Measurements from ENCODE around the gene THEMIS2. TPM values are rescaled to one million over a fixed set of nuclear protein-coding genes. Genes with fewer than 3 reads are reported as not detected.
"Not testable (repeated sequence)": the region's sequence is repeated elsewhere in the genome, so short reads cannot be mapped to it uniquely, and the experiment has no call there.

THEMIS2 gene
- 56.4 and 61.6 TPM in 2 replicates for total RNA-seq

DNA sequence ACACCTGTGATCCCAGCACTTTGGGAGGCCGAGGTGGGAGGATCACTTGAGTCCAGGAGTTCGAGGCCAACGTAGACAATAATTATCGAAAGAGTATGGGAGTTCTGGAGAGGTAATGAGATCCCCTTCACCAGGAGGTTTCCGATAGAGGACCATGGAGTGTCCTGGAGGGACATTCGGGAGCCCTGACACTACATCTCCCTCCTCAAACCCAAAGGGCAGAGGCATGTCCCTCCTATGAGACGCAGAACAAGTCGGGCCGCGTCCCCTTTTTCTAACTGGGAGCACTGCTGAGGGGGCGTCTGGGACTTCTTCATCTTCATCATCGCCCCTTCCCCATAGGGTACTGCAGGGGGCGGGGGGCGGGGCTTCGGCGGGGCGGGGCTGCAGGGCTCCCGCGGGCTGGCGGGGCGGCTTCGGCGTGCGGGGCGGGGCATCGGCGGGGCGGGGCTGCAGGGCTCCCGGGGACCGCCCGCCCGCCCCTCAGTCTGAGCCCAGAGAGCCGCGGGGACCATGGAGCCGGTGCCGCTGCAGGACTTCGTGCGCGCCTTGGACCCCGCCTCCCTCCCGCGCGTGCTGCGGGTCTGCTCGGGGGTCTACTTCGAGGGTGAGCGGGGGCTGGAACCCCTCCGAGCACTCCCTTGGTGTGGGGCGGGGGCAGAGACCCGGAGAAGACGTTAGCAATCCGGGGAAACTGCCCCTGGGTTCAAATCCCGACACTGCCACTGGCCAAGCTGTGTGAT, at the start of gene THEMIS2:
TSS of gene THEMIS2 (plus strand) at position 486 of the 743 bp plus-strand sequence. CDS start at position 514, 28 bp downstream.
- intact Hi-C loops (cut with micrococcal nuclease), result loop anchor here (1.0 to 2.0 kb wide), 2 partner anchors 15 to 216 kb away; partner anchors contain the start of gene EYA3

DNA sequence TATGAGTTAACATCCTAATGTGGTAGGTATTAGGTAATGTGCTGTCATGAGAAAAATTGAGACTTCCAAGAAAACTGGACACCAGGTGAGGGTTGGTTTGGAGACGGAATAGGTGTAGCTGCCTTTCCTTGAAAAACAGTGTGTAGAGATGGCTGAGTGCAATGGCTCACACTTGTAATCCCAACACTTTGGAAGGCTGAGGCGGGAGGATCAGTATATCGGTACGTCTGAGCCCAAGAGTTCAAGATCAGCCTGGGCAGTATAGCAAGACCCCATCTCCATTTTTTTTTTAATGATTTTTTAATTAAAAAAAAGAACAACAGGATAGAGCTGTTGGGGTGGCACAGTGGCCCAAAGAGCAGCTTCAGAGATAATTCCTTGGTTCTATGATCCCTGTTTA, 48.6 kb upstream of the THEMIS2 start:
- intact Hi-C loops (cut with micrococcal nuclease), result no loop called here

DNA sequence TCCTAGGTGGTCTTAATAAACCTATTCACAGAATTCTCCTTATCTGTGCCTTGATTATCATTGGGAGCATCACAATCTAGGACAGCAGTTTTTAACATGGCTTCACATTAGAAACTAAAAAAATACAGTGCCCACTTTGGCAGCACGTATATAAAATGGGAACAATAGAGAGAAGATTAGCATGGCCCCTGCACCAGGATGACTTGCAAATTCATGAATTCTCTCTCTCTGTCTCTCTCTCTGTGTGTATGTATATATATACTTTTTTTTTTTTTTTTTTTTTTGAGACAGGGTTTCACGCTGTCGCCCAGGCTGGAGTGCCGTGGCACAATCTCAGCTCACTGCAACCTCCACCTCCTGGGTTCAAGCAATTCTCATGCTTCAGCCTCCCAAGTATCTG, 47.9 kb upstream of the THEMIS2 start:
- intact Hi-C loops (cut with micrococcal nuclease), result no loop called here

DNA sequence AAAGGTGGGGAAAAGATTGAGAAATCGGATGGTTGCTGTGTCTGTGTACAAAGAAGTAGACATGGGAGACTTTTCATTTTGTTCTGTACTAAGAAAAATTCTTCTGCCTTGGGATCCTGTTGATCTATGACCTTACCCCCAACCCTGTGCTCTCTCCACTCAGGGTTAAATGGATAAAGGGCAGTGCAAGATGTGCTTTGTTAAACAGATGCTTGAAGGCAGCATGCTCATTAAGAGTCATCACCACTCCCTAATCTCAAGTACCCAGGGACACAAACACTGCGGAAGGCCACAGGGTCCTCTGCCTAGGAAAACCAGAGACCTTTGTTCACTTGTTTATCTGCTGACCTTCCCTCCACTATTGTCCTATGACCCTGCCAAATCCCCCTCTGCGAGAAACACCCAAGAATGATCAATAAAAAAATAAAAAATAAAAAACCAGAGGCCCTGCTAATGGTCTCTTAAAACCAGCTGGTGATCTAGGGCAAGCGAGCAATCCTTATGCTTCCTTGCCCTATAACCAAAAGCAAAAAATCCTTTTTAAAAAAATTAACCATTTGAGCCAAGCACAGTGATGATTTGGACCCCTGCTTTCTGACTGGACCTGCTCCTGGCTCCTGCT, 42.9 kb upstream of the THEMIS2 start:
- intact Hi-C loops (cut with micrococcal nuclease), result not testable (repeated sequence)

DNA sequence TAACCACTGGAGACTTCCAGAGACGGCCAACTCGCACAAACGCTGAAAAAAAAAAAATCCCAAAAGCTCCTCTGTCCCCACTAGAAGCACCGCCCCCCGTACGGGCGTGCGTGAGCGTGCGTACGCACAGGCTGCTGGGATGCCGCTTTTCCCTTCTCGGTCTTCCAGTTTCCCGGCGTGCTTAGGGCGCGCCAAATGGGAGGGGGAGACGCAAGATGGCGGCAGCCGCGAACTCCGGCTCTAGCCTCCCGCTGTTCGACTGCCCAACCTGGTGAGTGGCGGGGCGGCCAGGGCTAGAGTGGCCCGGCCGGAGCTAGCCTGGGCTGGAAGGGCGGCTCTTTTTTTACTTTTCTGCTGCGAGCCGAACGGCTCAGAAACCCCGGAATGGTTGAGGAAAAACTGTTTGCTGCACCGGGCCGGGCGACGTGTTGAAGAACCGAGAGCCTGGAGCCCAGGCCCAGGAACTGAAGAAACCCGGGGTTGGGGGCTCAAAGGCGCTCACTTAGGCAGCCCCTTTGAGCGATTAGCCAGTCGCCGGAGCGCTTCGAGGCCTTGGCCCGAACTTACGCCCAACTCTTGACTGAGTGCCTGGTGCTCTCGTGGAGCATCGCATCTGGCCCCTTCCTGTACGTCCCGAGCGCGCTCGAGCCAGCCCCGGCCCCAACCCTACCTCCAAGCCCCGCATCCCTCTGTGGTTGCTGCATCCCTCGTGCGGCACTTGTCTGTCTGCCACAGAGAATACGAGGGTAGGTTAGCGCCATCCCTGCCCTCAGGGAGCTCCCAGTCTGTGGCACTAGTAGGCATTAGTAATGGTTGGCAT, 41.5 kb upstream of the THEMIS2 start, which contains the start of gene PPP1R8:
TSS of gene PPP1R8 (plus strand) at position 162 of the 820 bp plus-strand sequence. CDS start at position 216, 54 bp downstream.
- intact Hi-C loops (cut with micrococcal nuclease), result loop anchor here (1.0 kb wide), 3 partner anchors 58 to 159 kb away; partner anchors contain the start of genes FAM76A, IFI6 and STX12

DNA sequence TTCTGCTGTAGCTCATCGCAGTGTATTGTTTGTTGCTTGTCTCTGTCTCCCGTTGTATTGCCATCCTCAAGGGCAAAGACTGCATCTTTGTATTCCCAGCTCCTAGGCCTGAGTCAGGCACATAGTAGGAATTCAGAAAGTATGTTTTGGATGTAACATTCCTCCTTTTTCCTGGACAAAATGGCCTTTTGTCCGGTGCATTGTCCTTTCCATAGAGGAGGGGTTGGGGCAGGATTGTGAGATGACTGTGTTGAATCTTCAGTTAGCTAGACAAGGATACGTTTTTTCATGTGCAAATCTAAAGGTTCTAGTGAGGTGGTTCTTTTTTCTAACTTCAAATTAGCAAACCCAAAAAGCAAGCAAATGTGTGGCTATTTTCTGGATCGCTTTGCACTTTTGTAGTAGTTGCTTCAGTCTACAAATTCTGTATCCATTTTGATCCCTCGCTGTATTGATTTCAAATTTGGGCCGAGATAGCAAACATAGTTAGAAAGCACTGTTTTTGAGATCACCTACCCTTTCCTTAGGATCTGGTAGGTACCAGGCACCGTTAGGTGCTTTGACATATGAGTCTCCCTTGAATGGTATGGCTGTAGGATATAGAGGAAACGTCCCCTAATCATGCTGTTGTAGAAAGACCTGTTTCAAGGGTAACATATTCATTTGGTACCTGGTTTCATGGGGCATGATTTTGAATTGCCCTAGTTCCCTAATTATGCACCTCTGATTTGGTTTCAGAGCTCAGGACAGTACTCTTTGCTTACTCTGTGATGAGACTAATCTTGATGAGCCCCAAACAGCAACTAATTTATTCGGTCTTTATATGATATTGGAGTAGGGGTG, 40.6 kb upstream of the THEMIS2 start:
- intact Hi-C loops (cut with micrococcal nuclease), result no loop called here

DNA sequence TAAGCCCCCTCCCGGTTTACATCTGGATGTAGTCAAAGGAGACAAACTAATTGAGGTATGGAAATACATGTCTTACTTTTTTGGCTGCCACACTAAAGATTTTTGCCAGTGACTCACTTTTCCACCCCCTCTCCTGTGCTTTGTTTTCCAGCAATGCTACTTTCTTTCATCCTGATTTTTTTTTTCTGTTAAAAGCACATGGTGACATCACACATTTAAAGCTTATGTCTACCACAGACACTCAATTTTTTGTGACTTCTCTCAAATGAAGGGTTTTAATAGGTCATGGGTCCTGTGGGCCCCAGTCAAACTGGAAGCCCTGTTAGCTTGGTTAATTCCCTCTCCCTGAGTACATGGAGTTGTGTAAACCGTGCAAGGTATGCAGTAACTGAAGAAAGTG, 39.6 kb upstream of the THEMIS2 start:
- intact Hi-C loops (cut with micrococcal nuclease), result no loop called here

DNA sequence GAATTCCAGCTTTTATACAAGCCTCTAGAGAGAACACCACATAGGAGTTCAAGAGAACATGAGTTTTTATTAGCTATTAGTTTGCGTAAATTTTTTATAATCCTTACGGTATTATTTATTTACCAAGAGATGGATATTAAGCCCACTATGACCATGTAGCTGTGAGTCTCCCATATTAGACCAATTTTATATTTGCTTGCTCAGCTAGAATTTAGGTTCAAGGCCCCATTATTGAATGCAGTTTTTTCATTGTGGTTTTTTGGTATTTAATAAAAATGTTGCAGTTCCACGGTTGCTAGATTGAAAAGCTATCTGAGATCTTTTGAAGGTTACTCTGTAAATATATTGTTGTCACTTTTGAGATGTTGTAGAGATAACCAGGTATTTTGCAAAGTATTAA, 38.9 kb upstream of the THEMIS2 start:
- intact Hi-C loops (cut with micrococcal nuclease), result no loop called here

DNA sequence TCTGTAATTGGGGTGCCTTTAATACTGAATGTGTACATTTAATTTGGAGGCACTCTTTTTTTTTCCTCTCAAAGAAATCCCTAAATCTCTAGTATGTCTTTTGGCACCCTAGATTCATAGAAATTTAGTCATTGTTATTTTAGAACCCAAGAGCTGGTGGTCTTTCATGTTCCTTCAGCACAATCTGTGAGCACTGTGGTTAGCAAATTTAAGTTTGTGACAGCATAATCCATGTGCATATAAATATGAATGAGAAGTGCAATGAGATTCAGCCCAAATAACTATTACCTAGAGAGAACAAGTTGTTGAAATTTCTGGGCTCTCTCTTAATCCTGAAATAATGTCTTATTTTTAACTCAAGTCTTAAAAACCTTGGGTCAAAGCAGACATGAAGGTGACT, 37.3 kb upstream of the THEMIS2 start:
- intact Hi-C loops (cut with micrococcal nuclease), result no loop called here

DNA sequence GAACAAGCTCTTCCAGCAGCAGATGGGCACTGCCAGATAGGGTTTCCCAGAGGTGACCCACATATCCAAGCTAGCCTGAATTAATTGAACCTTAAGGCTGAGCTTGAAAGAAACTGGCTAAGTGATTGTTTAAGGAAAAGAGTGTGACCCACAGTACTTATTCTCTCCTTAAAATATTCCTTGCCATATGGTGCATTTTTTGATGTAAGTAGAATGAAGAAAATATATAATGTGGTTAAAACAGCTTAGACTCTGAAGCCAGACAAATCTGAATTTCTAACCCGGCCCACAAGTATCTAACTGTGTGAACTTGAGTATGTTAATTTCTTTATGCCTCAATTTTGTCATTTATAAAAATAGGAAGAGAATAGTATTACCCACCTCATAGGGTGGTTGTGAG, 36.8 kb upstream of the THEMIS2 start:
- intact Hi-C loops (cut with micrococcal nuclease), result no loop called here

DNA sequence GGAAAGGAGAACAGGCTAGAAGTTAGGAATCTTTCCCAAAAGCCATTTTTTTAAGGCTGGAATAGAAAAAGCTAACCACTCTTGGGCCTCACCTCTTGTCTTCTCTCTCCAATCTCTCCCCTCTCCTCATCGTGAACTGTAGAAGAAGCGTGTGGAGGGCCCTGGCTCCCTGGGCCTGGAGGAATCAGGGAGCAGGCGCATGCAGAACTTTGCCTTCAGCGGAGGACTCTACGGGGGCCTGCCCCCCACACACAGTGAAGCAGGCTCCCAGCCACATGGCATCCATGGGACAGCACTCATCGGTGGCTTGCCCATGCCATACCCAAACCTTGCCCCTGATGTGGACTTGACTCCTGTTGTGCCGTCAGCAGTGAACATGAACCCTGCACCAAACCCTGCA, 22.4 kb upstream of the THEMIS2 start:
- intact Hi-C loops (cut with micrococcal nuclease), result loop anchor here (10.0 kb wide), 1 partner anchor 355 kb away; no protein-coding TSS in a partner anchor

DNA sequence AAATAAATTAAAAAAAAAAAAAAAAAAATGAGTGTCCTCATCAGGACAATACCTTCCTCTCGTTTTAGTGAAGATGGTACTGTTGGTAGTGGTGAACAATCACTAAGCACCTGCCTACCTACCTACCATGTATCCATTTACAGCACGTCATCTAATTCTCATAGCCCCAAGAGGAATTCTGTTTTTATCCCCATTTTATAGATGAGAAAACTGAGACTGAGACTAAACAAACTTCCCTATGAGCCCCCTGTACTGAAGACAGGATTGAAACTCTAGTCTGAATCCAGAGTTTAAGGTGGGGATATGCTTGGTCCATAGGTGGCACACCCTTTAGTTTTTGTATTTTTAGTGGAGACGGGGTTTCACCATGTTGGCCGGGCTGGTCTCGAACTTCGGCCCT, 17.3 kb upstream of the THEMIS2 start:
- intact Hi-C loops (cut with micrococcal nuclease), result loop anchor here (5.0 to 10.0 kb wide), 2 partner anchors 232 to 350 kb away; partner anchors contain the start of gene EYA3

DNA sequence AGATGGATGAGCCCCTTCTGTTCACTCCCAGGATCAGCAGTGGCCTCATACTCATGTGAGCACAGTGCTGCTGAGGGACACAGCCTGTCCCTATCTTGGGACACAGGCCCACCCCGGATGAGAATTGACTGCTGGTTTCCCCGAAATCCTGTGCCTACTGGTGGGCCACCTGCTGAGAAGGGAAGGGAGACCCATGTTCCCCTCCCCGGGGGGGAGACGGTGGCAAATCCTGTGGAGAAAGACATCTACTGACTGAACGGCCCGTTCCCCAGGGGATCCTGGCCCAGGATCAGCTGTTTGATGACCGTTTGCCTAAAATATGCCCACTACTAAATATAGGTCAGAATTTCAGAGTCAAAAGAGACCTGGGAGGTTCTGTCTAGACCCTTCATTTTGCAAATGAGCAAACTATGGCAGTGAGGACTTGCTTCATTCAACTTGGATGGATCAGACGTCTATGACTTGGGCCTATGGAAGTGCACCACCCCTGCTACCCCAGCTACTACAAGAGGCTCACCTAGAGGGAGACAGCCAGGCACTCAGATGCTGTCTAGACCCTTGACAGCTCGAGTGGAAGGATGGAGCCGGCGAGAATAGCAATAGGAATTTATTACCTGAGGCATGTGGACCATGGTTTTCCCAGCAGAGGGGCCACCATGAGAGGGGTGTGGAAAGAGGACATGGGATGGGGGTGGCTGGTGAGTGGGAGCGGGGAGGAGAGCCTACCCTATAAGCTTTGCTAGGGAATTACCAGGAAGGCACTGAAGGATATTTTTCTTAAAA, 15.6 kb upstream of the THEMIS2 start:
- intact Hi-C loops (cut with micrococcal nuclease), result loop anchor here (5.0 to 10.0 kb wide), 2 partner anchors 231 to 348 kb away; partner anchors contain the start of gene EYA3

DNA sequence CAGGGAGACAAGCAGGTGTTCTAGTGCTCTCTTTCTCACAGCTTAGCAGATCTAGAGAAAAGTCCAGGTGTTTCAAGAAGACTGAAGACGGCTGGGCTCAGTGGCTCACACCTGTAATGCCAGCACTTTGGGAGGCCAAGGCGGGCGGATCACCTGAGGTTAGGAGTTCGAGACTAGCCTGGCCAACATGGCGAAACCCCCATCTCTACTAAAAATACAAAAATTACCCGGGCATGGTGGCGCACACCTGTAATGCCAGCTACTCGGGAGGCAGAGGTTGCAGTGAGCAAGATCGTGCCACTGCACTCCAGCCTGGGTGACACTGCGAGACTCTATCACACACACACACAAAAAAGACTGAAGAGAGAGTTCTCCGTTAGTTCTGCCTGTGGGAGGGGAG, 14.8 kb upstream of the THEMIS2 start:
- intact Hi-C loops (cut with micrococcal nuclease), result loop anchor here (5.0 to 10.0 kb wide), 2 partner anchors 230 to 347 kb away; partner anchors contain the start of gene EYA3

DNA sequence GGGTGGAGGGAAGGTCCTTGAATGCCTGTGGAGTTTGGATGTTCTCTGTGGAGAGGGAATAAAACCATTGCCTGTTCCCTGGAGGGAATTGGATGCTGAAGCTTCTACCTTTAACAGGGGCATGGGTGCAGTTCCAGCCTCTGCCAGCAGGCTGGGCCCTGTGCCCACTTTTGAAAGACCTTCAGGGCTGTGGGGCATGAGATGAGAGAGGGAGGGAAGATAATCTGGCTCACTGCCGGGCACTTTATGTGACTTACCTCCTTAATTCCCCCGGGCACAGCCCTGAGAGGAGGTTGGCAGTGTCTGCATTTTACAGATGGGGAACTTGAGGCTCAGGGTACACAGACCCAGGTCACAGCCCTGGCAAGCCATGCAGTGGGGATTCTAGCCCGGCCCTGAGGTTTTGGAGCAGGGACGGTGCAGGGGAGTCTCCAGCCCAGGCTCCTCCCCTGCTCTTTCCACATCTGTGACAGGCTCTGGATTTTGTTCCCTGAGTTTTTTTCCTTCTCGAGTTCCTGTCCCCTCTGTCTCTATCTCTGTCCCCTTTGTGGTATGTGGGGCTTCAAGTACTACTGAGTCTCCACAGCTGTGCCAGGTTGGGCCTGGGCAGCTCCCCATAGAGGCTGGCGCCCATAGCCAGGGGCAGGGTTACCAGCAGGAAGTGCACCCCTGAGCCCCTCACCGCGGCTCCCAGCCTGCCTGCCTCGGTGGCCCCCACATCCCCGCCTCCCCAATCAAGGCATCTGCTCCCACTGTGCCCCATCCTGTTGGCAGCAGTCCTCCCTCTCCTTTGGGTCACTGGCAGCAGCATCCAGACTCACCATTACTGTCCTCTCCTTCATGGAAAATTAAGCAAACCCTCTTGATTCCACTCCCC, 14.0 kb upstream of the THEMIS2 start:
- intact Hi-C loops (cut with micrococcal nuclease), result loop anchor here (1.0 to 10.0 kb wide), 3 partner anchors 121 to 346 kb away; partner anchors contain the start of gene EYA3

DNA sequence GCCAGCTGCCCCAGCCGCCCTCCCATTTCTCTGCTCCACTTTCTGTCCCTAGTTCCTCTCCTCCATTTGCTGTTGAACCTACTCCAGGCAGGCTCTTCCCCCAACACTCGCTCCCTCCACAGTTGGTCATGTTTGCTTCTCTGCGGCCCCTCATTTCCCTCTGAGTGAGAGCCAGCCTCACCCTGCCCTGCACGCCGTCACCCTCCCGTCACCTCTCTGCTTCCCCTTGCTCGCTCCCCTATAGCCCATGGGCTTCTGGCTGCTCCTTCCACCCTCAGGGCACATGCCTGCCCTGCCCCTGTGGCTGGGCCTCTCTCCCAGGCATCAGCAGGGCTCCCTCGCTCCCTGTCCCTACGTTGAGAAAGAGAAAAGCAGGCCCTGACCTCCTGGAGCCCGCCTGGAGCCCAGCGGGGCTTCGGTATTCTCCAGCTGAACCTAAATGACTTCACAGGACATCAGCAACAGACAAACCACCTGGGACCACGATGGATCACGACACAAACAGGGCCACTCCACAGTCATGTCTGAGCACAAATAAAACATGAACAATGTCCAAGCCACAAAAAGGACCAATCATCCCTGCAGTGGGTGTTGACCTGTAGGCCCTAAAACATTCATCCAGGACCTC, 13.3 kb upstream of the THEMIS2 start:
- intact Hi-C loops (cut with micrococcal nuclease), result loop anchor here (1.0 to 10.0 kb wide), 3 partner anchors 120 to 346 kb away; partner anchors contain the start of gene EYA3

DNA sequence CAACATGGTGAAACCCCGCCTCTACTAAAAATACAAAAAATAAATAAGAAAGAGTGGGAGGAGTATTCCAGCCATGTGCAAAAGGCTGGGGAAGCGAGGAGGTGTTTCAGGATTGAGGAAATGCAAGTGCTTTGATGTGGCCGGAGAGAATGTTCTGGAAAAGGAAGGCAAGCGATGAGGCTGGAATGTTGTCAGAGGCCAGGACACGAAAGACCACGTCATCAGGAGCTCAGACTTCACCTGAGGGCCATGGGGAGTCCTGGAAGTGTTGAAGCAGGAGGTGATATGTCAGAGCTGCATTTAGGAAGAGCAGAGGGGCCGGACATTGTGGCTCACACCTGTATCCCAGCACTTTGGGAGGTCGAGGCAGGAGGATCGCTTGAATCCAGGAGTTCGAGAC, 10.9 kb upstream of the THEMIS2 start:
- intact Hi-C loops (cut with micrococcal nuclease), result no loop called here

DNA sequence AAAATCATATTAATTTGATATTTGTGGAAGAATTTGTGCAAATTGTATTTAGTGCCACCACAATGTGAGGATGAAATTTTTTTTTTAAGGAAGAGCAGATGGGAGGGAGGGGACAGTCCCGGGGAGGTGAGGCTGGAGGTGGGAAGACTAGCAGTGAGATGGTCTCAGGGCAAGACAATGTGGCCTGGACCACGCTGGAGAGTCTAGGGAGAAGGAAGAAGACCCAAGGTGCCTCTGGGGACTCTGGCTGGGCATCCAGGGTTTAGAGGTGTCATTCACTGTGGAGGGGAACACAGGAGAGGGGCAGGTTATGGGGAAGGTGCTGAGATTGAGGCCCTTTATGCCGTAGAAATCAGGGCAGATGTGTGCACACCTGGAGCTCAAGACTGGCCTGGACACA, 10.3 kb upstream of the THEMIS2 start:
- intact Hi-C loops (cut with micrococcal nuclease), result no loop called here
